ENCODE measurements around the gene TCF7L1.
A peak's percentile ranks its signal among the peaks of the same experiment; 100 is the strongest.
"Not testable (repeated sequence)": the region's sequence is repeated elsewhere in the genome, so short reads cannot be mapped to it uniquely, and the experiment has no call there.

Gene TCF7L1

GRCh38 chr2:85184231-85184630 is 51.0 kb downstream of the TCF7L1 start:
- DNase-seq (ENCODE audit: low read depth): no peak

- no peak for DNase-seq (ENCODE audit: low read depth)
Observed at GRCh38 chr2:85184990-85185389, 51.8 kb downstream of the TCF7L1 start.

- DNase-seq (ENCODE audit: low read depth): peak; percentile 5
Observed at GRCh38 chr2:85185431-85185940, 52.3 kb downstream of the TCF7L1 start.

GRCh38 chr2:85187069-85187468 is 53.9 kb downstream of the TCF7L1 start:
- no peak for DNase-seq (ENCODE audit: low read depth)

- DNase-seq (ENCODE audit: low read depth): no peak
Observed at GRCh38 chr2:85188852-85189251, 55.7 kb downstream of the TCF7L1 start.

- DNase-seq (ENCODE audit: low read depth): no peak
Observed at GRCh38 chr2:85189606-85190270, 56.5 kb downstream of the TCF7L1 start.

- no peak for DNase-seq (ENCODE audit: low read depth)
Observed at GRCh38 chr2:85191157-85191556, 58.0 kb downstream of the TCF7L1 start.

- no peak for DNase-seq (ENCODE audit: low read depth)
Observed at GRCh38 chr2:85194780-85195480, 61.7 kb downstream of the TCF7L1 start.

GRCh38 chr2:85195956-85196355 is 62.8 kb downstream of the TCF7L1 start:
- no peak for DNase-seq (ENCODE audit: low read depth)

- DNase-seq (ENCODE audit: low read depth): no peak
Observed at GRCh38 chr2:85199698-85200097, 66.5 kb downstream of the TCF7L1 start.

- DNase-seq (ENCODE audit: low read depth): no peak
Observed at GRCh38 chr2:85209887-85210286, 76.7 kb downstream of the TCF7L1 start.

GRCh38 chr2:85210511-85210910 is 77.3 kb downstream of the TCF7L1 start:
- DNase-seq (ENCODE audit: low read depth): no peak

GRCh38 chr2:85211606-85212005 is 78.4 kb downstream of the TCF7L1 start:
- DNase-seq (ENCODE audit: low read depth): not testable (repeated sequence)

- DNase-seq (ENCODE audit: low read depth): no peak
Observed at GRCh38 chr2:85212841-85213240, 79.6 kb downstream of the TCF7L1 start.

GRCh38 chr2:85213404-85213803 is 80.2 kb downstream of the TCF7L1 start:
- no peak for DNase-seq (ENCODE audit: low read depth)

GRCh38 chr2:85213901-85214512 is 80.8 kb downstream of the TCF7L1 start:
- DNase-seq (ENCODE audit: low read depth): no peak

GRCh38 chr2:85215081-85215447 is 81.9 kb downstream of the TCF7L1 start:
- no peak for DNase-seq (ENCODE audit: low read depth)

GRCh38 chr2:85215448-85216401 is 82.5 kb downstream of the TCF7L1 start:
- no peak for DNase-seq (ENCODE audit: low read depth)

GRCh38 chr2:85216927-85217326 is 83.7 kb downstream of the TCF7L1 start:
- no peak for DNase-seq (ENCODE audit: low read depth)

GRCh38 chr2:85221067-85221691 is 88.0 kb downstream of the TCF7L1 start:
- DNase-seq (ENCODE audit: low read depth): no peak

GRCh38 chr2:85222792-85223191 is 89.6 kb downstream of the TCF7L1 start:
- no peak for DNase-seq (ENCODE audit: low read depth)

GRCh38 chr2:85226783-85227182 is 93.6 kb downstream of the TCF7L1 start:
- no peak for DNase-seq (ENCODE audit: low read depth)
